HK-2 (cell line): ENCODE results near the gene DHRS9.
"Not testable (repeated sequence)": the region's sequence is repeated elsewhere in the genome, so short reads cannot be mapped to it uniquely, and the experiment has no call there.

Experiments used
- DNase-seq: peaks from one replicate; pipeline ENCODE4 v3.0.0-alpha.2; 2018; ENCODE audit not compliant: unreplicated experiment

Gene DHRS9

GRCh38 chr2:169136428-169136827 lies 67.1 kb downstream of the DHRS9 start:
- not testable (repeated sequence) for DNase-seq

- DNase-seq: no peak
Measured at GRCh38 chr2:169136885-169137534, 67.6 kb downstream of the DHRS9 start.

GRCh38 chr2:169137924-169138323 lies 68.6 kb downstream of the DHRS9 start:
- no peak for DNase-seq

- DNase-seq: no peak
Measured at GRCh38 chr2:169139145-169139544, 69.8 kb downstream of the DHRS9 start.

- DNase-seq: no peak
Measured at GRCh38 chr2:169139993-169140767, 70.8 kb downstream of the DHRS9 start.

- DNase-seq: peak; percentile 54
Measured at GRCh38 chr2:169141713-169142352, 72.5 kb downstream of the DHRS9 start.

GRCh38 chr2:169143998-169144397 lies 74.6 kb downstream of the DHRS9 start:
- DNase-seq: no peak
